ENCODE results near the gene SELL.

SELL gene

DNA sequence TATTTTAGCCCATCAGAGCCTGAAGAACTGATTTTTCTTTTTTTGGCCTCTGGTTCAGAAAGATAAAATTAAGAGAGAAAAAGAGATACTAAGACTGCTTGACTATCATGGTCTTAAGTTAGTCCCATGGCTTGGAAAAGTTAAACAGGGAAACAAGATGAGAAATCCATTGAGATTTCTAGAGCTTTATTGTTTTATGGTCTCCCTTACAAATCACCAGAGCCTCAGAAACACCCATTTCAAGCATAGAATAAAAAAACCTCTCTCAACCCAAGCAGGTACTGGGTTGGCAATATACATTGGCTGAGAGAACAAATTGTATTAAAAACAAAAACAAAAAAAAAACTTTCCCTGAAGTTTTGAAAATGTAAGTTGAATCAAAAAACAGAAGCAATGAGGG is 18.6 kb upstream of the SELL start:
- Histone ChIP-seq H2BK15ac (replicated peaks; ENCODE audit: low read depth) (no peak overlapping the region), H2AK5ac (ENCODE audit: low read length) (no peak overlapping the region), H3K4ac (ENCODE audit: low read depth, low read length) (no peak overlapping the region)

DNA sequence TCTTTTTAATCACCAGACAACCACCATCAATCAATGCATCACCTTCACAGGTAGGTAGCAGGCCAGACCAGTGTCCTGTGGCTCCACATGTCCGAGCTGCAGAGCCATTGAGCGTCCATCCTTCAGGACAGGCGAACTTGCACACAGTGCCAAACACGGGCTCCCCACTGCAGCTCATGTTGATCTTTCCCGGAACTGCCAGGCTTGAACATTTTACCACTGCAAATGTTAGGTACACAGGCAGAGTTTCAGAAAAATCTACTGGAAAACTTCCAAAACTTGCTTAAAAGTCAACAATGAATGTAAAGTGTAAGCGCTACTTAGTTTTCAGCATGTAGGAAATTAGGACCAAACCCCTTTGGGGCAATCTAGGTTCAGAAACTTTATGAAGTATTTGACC is 15.9 kb upstream of the SELL start:
- Histone ChIP-seq H3K79me1 (ENCODE audit: low read length) (no peaks in the 10 kb centered on the region), H3K23ac (ENCODE audit: low read length) (no peak overlapping the region)
- no CpG with 5 or more reads among the region's 6 CpGs for WGBS (ENCODE audit: extremely low coverage, insufficient coverage, low lambda C conversion rate)

More for the DNA sequence above, 18.6 kb upstream of the SELL start:
- H4K8ac ChIP-seq (ENCODE audit: low read depth, low read length) = no peak overlapping the region
- H3K23ac ChIP-seq (ENCODE audit: low read length) = no peak overlapping the region
- H3K4me1 ChIP-seq (ENCODE audit: control insufficient read depth, low read depth, low read length) = no peaks in the 10 kb centered on the region
- DNase-seq = no peak
- H2BK5ac ChIP-seq (ENCODE audit: low read length) = no peak overlapping the region
- H3K36me3 ChIP-seq (ENCODE audit: control insufficient read depth, insufficient read depth, low read length) = no peaks in the 10 kb centered on the region
- H4K5ac ChIP-seq (ENCODE audit: low read length) = no peak overlapping the region
- H3K4me2 ChIP-seq (ENCODE audit: low read length) = no peak overlapping the region
- H3K4me3 ChIP-seq (ENCODE audit: low read length) = no peak overlapping the region
- no peaks in the 10 kb centered on the region for H3K27me3 ChIP-seq (ENCODE audit: insufficient read depth, low read length, poor library complexity)
- H2BK120ac ChIP-seq (ENCODE audit: low read depth, low read length) = no peak overlapping the region
- H3K56ac ChIP-seq (ENCODE audit: low read length) = no peak overlapping the region
- H3K79me1 ChIP-seq (ENCODE audit: low read length) = no peaks in the 10 kb centered on the region
- no peak overlapping the region for H3K18ac ChIP-seq (ENCODE audit: low read length)
- no peak overlapping the region for H3K9ac ChIP-seq (ENCODE audit: low read length)
- no peak overlapping the region for H3K27ac ChIP-seq (ENCODE audit: low read depth, low read length)
- no peaks in the 10 kb centered on the region for H3K79me2 ChIP-seq (ENCODE audit: control insufficient read depth, insufficient read depth, low read length)

DNA sequence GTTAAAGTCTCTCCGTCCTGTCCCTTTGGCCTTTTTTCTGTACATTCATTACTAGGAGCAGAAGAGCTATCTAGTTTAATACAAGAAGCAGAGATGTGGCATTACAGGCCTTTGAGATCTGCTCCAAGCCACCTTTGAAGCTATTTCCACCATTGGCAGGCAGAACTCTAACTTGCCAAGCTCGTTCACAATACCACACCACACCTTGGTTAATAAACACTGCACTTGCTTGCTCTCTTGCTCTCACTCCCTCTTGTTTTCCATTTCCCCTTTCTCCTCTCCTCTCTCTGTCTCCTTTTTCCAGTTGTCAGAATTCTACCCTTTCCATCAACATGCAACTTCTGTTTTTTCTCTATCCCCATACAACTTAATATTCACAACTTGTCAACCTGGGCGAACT is 15.4 kb upstream of the SELL start:
- Histone ChIP-seq H4K8ac (ENCODE audit: low read depth, low read length) (no peak overlapping the region), H2AK5ac (ENCODE audit: low read length) (no peak overlapping the region), H3K79me2 (ENCODE audit: control insufficient read depth, insufficient read depth, low read length) (no peaks in the 10 kb centered on the region), H3K4me3 (ENCODE audit: low read length) (no peak overlapping the region), H4K5ac (ENCODE audit: low read length) (no peak overlapping the region), H3K36me3 (ENCODE audit: control insufficient read depth, insufficient read depth, low read length) (no peaks in the 10 kb centered on the region), H3K56ac (ENCODE audit: low read length) (no peak overlapping the region), H2BK15ac (replicated peaks; ENCODE audit: low read depth) (no peak overlapping the region), H3K4me2 (ENCODE audit: low read length) (no peak overlapping the region), H3K27ac (ENCODE audit: low read depth, low read length) (no peak overlapping the region), H3K4me1 (ENCODE audit: control insufficient read depth, low read depth, low read length) (no peaks in the 10 kb centered on the region), H3K23ac (ENCODE audit: low read length) (no peak overlapping the region), H3K27me3 (ENCODE audit: insufficient read depth, low read length, poor library complexity) (no peaks in the 10 kb centered on the region), H3K4ac (ENCODE audit: low read depth, low read length) (no peak overlapping the region), H3K9ac (ENCODE audit: low read length) (no peak overlapping the region), H2BK120ac (ENCODE audit: low read depth, low read length) (no peak overlapping the region), H3K79me1 (ENCODE audit: low read length) (no peaks in the 10 kb centered on the region), H3K18ac (ENCODE audit: low read length) (no peak overlapping the region), H2BK5ac (ENCODE audit: low read length) (no peak overlapping the region)
- no peak for DNase-seq
- no CpG with 5 or more reads among the region's 3 CpGs for WGBS (ENCODE audit: extremely low coverage, insufficient coverage, low lambda C conversion rate)

More for the DNA sequence above, 15.9 kb upstream of the SELL start:
- Histone ChIP-seq H2AK5ac (ENCODE audit: low read length) (no peak overlapping the region), H3K79me2 (ENCODE audit: control insufficient read depth, insufficient read depth, low read length) (no peaks in the 10 kb centered on the region), H3K4me2 (ENCODE audit: low read length) (no peak overlapping the region), H3K9ac (ENCODE audit: low read length) (no peak overlapping the region), H3K18ac (ENCODE audit: low read length) (no peak overlapping the region), H2BK5ac (ENCODE audit: low read length) (no peak overlapping the region), H3K27ac (ENCODE audit: low read depth, low read length) (no peak overlapping the region), H3K36me3 (ENCODE audit: control insufficient read depth, insufficient read depth, low read length) (no peaks in the 10 kb centered on the region), H3K56ac (ENCODE audit: low read length) (no peak overlapping the region), H4K5ac (ENCODE audit: low read length) (no peak overlapping the region), H2BK120ac (ENCODE audit: low read depth, low read length) (no peak overlapping the region), H3K27me3 (ENCODE audit: insufficient read depth, low read length, poor library complexity) (no peaks in the 10 kb centered on the region), H3K4me3 (ENCODE audit: low read length) (no peak overlapping the region), H4K8ac (ENCODE audit: low read depth, low read length) (no peak overlapping the region), H3K4ac (ENCODE audit: low read depth, low read length) (no peak overlapping the region), H2BK15ac (replicated peaks; ENCODE audit: low read depth) (no peak overlapping the region), H3K4me1 (ENCODE audit: control insufficient read depth, low read depth, low read length) (no peaks in the 10 kb centered on the region)
- no peak for DNase-seq

- no CpG with 5 or more reads among the region's 3 CpGs for WGBS (ENCODE audit: extremely low coverage, insufficient coverage, low lambda C conversion rate)
- H3K9ac ChIP-seq (ENCODE audit: low read length) = no peak overlapping the region
- H2BK15ac ChIP-seq (replicated peaks; ENCODE audit: low read depth) = no peak overlapping the region
Observed at GRCh38 chr1:169725930-169726329, 14.5 kb upstream of the SELL start.

DNA sequence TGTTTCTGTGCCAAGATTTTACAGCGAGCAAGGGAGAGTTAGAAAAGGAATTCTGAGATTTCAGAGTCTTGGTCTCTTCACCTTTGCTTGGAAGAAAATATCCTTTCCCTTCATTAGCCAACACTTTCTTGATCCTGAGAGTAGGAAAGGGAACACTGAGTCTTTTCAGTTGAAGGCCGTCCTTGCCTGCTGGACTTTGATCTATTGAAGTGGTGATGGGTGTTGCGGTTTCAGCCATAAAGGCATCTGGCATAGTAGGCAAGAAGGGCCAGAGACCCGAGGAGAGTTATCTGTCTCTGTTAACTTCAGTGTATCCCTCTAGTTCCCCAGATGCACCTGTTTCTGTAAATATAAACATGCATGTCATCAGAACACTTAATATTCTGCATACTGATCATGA is 12.7 kb upstream of the SELL start:
- no peak overlapping the region for H2BK120ac ChIP-seq (ENCODE audit: low read depth, low read length)
- H4K5ac ChIP-seq (ENCODE audit: low read length) = no peak overlapping the region
- H3K4ac ChIP-seq (ENCODE audit: low read depth, low read length) = no peak overlapping the region
- H3K18ac ChIP-seq (ENCODE audit: low read length) = no peak overlapping the region
- no peak overlapping the region for H2AK5ac ChIP-seq (ENCODE audit: low read length)
- no peak overlapping the region for H3K23ac ChIP-seq (ENCODE audit: low read length)
- no peak overlapping the region for H2BK5ac ChIP-seq (ENCODE audit: low read length)
- H3K56ac ChIP-seq (ENCODE audit: low read length) = no peak overlapping the region
- H3K4me1 ChIP-seq (ENCODE audit: control insufficient read depth, low read depth, low read length) = no peaks in the 10 kb centered on the region
- H3K4me3 ChIP-seq (ENCODE audit: low read length) = no peak overlapping the region
- H3K27me3 ChIP-seq (ENCODE audit: insufficient read depth, low read length, poor library complexity) = no peaks in the 10 kb centered on the region
- H3K36me3 ChIP-seq (ENCODE audit: control insufficient read depth, insufficient read depth, low read length) = no peaks in the 10 kb centered on the region
- no peak for DNase-seq
- H3K4me2 ChIP-seq (ENCODE audit: low read length) = no peak overlapping the region
- no peak overlapping the region for H3K9ac ChIP-seq (ENCODE audit: low read length)
- no peaks in the 10 kb centered on the region for H3K79me1 ChIP-seq (ENCODE audit: low read length)
- H3K79me2 ChIP-seq (ENCODE audit: control insufficient read depth, insufficient read depth, low read length) = no peaks in the 10 kb centered on the region
- no peak overlapping the region for H3K27ac ChIP-seq (ENCODE audit: low read depth, low read length)
- no peak overlapping the region for H4K8ac ChIP-seq (ENCODE audit: low read depth, low read length)
- no peak overlapping the region for H2BK15ac ChIP-seq (replicated peaks; ENCODE audit: low read depth)
- no CpG with 5 or more reads among the region's 4 CpGs for WGBS (ENCODE audit: extremely low coverage, insufficient coverage, low lambda C conversion rate)

More at GRCh38 chr1:169725930-169726329, 14.5 kb upstream of the SELL start:
- no peak overlapping the region for H3K27ac ChIP-seq (ENCODE audit: low read depth, low read length)
- no peak overlapping the region for H2AK5ac ChIP-seq (ENCODE audit: low read length)
- DNase-seq = no peak
- no peak overlapping the region for H2BK5ac ChIP-seq (ENCODE audit: low read length)
- no peak overlapping the region for H3K18ac ChIP-seq (ENCODE audit: low read length)
- no peaks in the 10 kb centered on the region for H3K79me2 ChIP-seq (ENCODE audit: control insufficient read depth, insufficient read depth, low read length)
- H3K4me3 ChIP-seq (ENCODE audit: low read length) = no peak overlapping the region
- no peak overlapping the region for H4K8ac ChIP-seq (ENCODE audit: low read depth, low read length)
- no peaks in the 10 kb centered on the region for H3K36me3 ChIP-seq (ENCODE audit: control insufficient read depth, insufficient read depth, low read length)
- no peaks in the 10 kb centered on the region for H3K79me1 ChIP-seq (ENCODE audit: low read length)
- H2BK120ac ChIP-seq (ENCODE audit: low read depth, low read length) = no peak overlapping the region
- no peak overlapping the region for H3K23ac ChIP-seq (ENCODE audit: low read length)
- H3K56ac ChIP-seq (ENCODE audit: low read length) = no peak overlapping the region
- H3K27me3 ChIP-seq (ENCODE audit: insufficient read depth, low read length, poor library complexity) = no peaks in the 10 kb centered on the region
- H4K5ac ChIP-seq (ENCODE audit: low read length) = no peak overlapping the region
- H3K4me1 ChIP-seq (ENCODE audit: control insufficient read depth, low read depth, low read length) = no peaks in the 10 kb centered on the region
- H3K4ac ChIP-seq (ENCODE audit: low read depth, low read length) = no peak overlapping the region
- H3K4me2 ChIP-seq (ENCODE audit: low read length) = no peak overlapping the region

- no peaks in the 10 kb centered on the region for H3K79me1 ChIP-seq (ENCODE audit: low read length)
- no peak overlapping the region for H2AK5ac ChIP-seq (ENCODE audit: low read length)
- H2BK15ac ChIP-seq (replicated peaks; ENCODE audit: low read depth) = no peak overlapping the region
- H3K4me3 ChIP-seq (ENCODE audit: low read length) = no peak overlapping the region
- no peak for DNase-seq
- no peak overlapping the region for H3K4ac ChIP-seq (ENCODE audit: low read depth, low read length)
- no peak overlapping the region for H3K18ac ChIP-seq (ENCODE audit: low read length)
- H2BK5ac ChIP-seq (ENCODE audit: low read length) = no peak overlapping the region
- H3K4me1 ChIP-seq (ENCODE audit: control insufficient read depth, low read depth, low read length) = no peaks in the 10 kb centered on the region
- no peak overlapping the region for H3K9ac ChIP-seq (ENCODE audit: low read length)
- no peak overlapping the region for H3K4me2 ChIP-seq (ENCODE audit: low read length)
- no peak overlapping the region for H3K56ac ChIP-seq (ENCODE audit: low read length)
- no peak overlapping the region for H3K23ac ChIP-seq (ENCODE audit: low read length)
- no peak overlapping the region for H3K27ac ChIP-seq (ENCODE audit: low read depth, low read length)
- H3K79me2 ChIP-seq (ENCODE audit: control insufficient read depth, insufficient read depth, low read length) = no peaks in the 10 kb centered on the region
- H3K36me3 ChIP-seq (ENCODE audit: control insufficient read depth, insufficient read depth, low read length) = no peaks in the 10 kb centered on the region
- no peak overlapping the region for H2BK120ac ChIP-seq (ENCODE audit: low read depth, low read length)
- no CpG with 5 or more reads among the region's 2 CpGs for WGBS (ENCODE audit: extremely low coverage, insufficient coverage, low lambda C conversion rate)
- no peak overlapping the region for H4K5ac ChIP-seq (ENCODE audit: low read length)
- no peaks in the 10 kb centered on the region for H3K27me3 ChIP-seq (ENCODE audit: insufficient read depth, low read length, poor library complexity)
- H4K8ac ChIP-seq (ENCODE audit: low read depth, low read length) = no peak overlapping the region
Observed at GRCh38 chr1:169723763-169724162, 12.3 kb upstream of the SELL start.

Data from mesendoderm (in vitro differentiated cells).